Measurements from ENCODE around the gene PLCH1.

The PLCH1 gene

GRCh38 chr3:155418407-155418806 lies 326.5 kb downstream of the PLCH1 start:
- TF ChIP-seq CTCF (conservative IDR thresholded peaks at IDR 0.05): no peak
- H3K27ac ChIP-seq: no peak overlapping the region

DNA sequence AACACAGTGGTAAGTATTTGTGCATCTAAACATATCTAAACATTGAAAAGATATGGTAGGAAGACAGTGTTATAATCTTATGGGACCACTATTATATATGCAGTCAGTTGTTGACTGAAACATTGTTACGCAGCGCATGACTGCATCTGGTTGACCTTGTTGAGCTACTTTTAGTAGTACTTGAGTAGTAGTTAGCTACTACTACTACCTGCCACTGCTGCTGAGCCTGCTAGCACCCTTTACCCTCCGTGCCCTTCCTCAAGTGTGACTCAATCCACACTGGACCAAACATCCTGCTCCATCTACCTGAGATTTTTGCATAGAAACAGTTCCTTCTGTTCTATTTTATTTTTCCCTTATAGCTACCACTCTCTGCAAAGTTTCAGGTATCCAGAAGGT lies 327.8 kb downstream of the PLCH1 start:
- no peak overlapping the region for H3K27ac ChIP-seq
- no peak for TF ChIP-seq CTCF (conservative IDR thresholded peaks at IDR 0.05)

DNA sequence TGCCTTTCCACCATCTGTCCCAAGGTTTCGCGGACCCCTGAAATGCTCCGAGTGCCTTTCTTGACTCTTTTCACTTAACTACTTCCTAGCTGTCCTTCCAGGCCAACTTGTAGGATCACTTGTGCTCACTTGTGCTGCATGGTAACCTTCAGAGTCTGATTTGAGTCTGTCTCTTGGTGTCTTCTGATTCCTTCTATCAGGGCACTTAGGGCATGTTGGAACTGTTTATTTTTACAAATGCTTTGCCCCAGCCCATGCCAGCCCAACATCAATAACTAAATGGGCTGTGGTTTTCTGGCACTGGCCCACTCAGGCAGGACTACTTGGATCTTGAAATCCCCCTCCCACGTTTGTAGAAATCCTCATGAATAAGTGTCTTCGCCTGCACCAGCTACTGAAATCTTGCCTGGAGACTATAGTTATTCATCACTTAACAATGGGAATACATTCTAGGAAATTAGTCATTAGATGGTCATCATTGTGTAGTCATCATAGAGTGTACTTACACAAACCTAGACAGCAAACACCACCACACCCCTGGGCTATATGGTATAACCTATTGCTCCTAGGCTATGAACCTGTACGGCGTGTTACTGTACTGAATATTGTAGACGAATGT lies 328.3 kb downstream of the PLCH1 start:
- TF ChIP-seq CTCF (conservative IDR thresholded peaks at IDR 0.05): no peak

GRCh38 chr3:155412904-155413303 lies 332.0 kb downstream of the PLCH1 start:
- no peak overlapping the region for H3K27ac ChIP-seq
- no peak for TF ChIP-seq CTCF (conservative IDR thresholded peaks at IDR 0.05)

More for the DNA sequence above, 328.3 kb downstream of the PLCH1 start:
- no peak overlapping the region for H3K27ac ChIP-seq

DNA sequence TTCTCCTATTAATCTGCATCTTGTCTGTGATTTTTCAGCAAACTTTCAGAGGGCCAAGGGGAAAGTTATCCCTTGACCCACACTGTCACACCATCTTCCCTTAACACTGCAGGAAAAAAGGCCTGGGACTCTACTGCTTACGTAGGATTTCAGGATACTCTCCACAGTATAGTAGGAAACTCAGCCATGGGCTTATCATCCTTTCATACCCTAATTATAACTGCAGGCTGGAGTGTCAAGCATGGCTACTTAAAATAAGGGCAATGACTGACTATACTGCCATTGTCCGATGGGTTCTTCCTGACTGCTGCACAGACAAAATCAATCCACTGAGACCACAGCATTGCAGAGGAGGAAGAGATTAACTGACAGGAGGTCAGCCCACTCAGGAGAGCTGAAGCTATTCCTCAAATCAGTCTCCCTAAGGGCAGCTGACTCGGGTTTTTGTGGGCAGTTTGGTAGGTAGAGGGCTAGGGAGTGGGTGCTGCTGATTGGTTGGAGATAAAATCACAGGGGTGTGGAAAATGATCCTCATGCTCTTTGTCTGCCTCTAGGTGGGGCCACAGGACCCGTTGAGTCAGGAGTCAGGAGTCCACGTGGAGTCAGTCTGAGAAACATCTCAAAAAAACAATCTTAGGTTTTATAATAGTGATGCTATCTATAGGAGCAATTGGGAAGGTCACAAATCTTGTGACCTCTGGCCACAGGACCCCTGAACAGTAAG lies 333.2 kb downstream of the PLCH1 start:
- no peak overlapping the region for H3K27ac ChIP-seq
- TF ChIP-seq CTCF (conservative IDR thresholded peaks at IDR 0.05): no peak

GRCh38 chr3:155409336-155409735 lies 335.5 kb downstream of the PLCH1 start:
- no peak for TF ChIP-seq CTCF (conservative IDR thresholded peaks at IDR 0.05)

GRCh38 chr3:155407971-155408370 lies 336.9 kb downstream of the PLCH1 start:
- no peak for TF ChIP-seq CTCF (conservative IDR thresholded peaks at IDR 0.05)
- no peak overlapping the region for H3K27ac ChIP-seq

More at GRCh38 chr3:155409336-155409735, 335.5 kb downstream of the PLCH1 start:
- H3K27ac ChIP-seq: no peak overlapping the region

Data from VCaP (cell line).